NCI-H748 treated with DMSO at 0.1 percent for 48 hours (cell line): ENCODE measurements around the gene DMXL1.
"Not testable (repeated sequence)": the region's sequence is repeated elsewhere in the genome, so short reads cannot be mapped to it uniquely, and the experiment has no call there.

Source experiments
- DNase-seq: peaks from one replicate; lab custom pipeline; 2025; lab: John Stamatoyannopoulos, UW

Gene DMXL1

DNA sequence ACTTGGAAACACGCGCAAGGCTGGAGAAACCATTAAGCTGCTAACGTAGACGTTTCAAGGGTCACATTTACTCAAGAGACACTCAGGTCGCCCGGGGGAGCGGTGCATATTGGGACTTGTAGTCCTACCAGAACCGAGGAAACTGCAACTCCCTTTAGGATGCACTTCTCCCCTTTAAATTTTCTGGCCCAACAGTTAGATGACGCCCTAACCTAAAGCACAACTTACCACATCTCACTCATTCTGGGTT is 384 bp upstream of the DMXL1 start:
- DNase-seq: no peak

DNA sequence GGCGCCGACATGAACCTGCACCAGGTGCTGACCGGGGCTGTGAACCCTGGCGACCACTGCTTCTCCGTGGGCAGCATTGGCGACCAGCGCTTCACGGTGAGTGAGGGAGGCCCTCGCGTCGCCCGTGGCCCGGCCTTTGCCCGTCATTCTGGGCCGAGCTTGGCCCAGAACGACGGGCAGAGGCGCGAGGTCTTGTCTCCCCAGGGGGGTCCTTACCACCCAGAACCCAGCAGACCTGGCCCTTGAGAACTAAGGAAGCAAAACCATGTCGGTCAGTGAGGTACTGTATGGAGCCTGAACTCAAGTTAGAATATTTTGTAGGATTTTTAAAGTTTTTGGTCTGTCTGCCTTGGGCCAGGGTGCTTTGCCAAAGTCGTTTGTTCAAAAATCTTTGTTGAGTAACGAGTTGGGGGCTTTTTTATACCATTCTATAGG is 691 bp downstream of the DMXL1 start:
- DNase-seq: peak; percentile 22

DNA sequence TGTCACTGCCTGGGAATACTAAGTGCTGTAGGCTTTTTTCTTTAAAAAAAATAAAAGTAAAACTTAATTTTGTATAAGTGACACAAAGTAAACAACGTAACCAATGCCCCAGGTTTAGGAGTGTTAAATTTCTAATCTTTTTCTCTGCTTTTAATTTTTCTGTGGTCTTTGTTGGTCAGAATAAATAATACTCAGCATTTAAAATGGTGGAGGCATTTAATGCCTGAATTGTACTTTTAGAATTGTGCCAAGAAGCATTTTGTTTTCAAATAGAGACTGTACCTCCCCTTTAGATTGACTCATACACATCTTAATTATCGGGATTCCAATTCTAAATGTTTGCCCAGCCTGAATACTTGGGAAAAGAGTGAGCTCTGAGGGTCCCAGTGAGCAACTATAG is 1.6 kb downstream of the DMXL1 start:
- no peak for DNase-seq

DNA sequence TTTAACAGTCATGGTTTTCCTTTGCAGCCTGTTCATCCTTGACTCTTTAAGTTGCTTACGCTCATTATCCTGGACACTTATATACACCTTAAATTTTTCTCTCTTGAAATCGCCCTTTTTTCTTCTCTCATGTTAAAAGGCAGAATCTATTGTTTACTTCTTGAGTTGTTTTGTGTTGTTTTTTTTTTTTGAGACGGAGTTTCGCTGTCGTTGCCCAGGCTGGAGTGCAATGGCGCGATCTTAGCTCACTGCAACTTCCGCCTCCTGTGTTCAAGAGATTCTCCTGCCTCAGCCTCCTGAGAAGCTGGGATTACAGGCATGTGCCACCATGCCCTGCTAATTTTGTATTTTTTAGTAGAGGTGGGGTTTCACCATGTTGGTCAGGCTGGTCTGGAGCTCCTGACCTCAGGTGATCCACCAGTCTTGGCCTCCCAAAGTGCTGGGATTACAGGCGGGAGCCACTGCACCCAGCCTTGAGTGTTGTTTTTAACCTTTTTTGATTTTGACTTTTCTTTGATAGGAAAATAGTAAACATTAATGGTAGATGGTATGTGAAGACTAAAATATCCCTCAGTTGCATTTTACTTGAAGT is 3.0 kb downstream of the DMXL1 start:
- not testable (repeated sequence) for DNase-seq

DNA sequence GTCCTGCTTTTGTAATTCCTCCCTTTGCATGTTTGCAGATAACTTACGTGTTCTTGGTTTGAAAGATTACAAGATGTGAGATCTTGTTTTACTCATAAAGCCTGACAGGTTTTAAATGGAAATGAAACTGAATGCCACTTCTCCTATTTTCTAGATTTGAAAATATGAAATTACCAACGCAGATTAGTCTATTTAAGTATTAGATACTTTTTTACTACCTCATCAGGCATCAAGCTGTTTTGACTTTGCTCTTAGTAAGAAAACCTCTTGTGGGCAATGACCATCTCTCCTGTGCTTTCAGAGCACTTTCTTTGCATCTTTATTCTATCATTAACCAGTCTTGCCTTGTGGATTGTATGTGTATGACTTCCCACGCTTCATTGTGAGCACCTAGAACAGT is 3.5 kb downstream of the DMXL1 start:
- DNase-seq: no peak

- DNase-seq: not testable (repeated sequence)
These were observed 4.4 kb downstream of the DMXL1 start for GRCh38 chr5:119075269-119075668.

DNA sequence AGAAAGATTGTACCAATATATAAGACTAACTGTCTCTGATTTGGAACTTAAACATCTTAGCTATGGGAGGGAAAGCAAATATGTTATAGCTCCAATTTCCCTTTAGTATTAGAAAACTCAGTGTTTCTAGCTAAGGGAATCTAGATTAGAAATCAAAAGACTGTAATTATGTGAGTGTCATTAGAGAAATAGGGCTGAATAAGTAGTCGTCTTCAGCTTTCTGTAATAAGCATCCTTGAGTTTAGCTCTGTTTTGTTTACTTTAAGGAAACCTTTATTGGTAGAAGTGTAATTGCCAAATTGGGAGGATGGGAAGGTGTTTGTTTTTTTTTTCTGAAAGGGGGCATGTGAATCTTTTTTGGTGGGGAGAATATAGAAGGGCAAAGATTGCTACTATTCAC is 5.2 kb downstream of the DMXL1 start:
- no peak for DNase-seq

GRCh38 chr5:119077444-119077843 is 6.6 kb downstream of the DMXL1 start:
- no peak for DNase-seq

DNA sequence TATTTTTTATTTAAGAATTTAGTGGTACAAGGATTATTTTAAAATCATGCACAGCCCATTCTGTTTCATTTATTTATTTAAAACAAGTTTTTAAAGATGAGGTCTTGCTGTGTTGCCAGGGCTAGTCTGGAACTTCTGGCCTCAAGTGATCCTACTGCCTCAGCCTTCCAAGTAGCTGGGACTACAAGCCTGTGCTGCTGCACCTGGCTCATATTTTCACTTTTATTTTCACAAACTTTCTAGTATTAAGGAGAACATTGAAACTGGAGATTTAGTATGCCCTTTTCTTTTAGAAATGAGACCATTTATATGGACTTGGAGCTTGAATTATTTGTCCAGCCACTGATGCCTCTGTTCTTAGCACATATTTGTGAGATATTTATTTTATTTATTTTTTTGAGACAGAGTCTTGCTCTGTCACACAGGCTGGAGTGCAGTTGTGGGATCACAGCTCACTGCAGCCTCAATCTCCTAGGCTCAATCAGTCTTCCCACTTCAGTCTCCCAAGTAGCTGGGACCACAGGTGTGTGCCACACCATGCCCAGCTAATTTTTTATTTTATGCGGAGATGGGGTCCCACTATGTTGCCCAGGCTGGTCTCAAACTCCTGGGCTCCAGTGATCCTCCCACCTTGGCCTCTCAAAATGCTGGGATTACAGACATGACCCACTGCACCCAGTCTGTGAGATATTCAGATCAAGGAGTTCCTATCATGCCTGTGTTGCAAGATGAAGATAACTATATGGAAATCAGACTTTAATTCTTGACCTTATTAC is 7.4 kb downstream of the DMXL1 start:
- DNase-seq: no peak

DNA sequence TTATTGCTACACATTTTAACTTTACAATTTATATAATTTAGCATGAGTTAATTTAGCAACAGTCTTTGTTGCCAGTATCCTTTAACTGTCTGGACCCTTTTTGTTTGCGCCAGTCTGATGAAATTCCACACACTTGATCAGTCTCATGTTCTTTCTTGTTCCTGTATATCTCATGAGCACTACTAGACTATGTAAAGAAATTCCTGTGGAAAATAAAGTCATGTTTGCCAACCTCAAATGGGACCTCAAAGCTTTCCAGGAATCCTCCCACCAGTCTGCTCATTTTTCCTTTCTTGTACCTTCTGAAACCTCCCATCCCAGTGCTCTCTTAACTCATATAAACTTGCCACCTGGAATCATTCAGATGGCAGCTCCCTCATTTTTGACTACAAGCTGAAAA is 8.0 kb downstream of the DMXL1 start:
- no peak for DNase-seq

DNA sequence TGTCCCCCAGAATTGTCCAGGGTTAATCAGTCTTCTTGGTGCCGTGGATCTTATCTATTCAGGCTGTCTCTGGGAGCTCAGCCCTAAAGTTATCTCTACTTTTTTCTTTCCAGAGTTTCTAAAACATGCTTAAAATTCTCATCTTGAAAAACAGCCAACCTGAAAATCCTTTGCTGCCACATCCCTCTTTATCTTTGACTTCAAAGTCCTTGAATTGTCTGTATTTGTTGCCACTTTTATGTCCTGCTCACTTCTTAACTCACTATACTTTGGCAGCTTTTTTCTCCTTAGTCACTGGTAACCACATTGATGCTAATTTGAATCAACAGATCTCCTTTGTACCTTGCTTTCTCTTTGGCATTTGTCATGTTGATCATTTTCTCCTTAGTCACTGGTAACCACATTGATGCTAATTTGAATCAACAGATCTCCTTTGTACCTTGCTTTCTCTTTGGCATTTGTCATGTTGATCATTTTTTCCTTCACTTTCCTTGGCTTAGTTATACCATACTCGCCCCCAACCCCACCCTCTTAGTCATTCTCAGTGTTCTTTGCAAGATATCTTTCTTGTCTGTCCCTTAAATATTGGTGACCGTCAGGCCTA is 8.5 kb downstream of the DMXL1 start:
- DNase-seq: no peak

GRCh38 chr5:119080936-119081335 is 10.0 kb downstream of the DMXL1 start:
- DNase-seq: no peak

- DNase-seq: no peak
These were observed 11.8 kb downstream of the DMXL1 start for GRCh38 chr5:119082691-119083090.

DNA sequence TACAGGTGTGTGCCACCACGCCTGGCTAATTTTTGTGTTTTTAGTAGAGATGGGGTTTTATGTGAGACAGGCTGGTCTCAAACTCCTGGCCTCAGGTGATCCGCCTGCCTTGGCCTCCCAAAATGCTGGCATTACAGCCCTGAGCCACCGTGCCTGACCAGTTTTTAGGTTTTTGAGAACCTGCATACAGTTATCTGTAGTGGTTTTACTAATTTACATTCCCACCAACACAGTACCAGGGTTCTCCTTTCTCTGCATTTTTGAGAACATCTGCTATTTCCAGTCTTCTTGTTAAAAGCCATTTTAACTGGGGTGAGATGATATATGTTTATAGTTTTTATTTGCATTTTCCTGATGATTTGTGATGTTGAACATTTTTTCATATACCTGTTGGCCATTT is 12.8 kb downstream of the DMXL1 start:
- DNase-seq: no peak

GRCh38 chr5:119088438-119088837 is 17.6 kb downstream of the DMXL1 start:
- no peak for DNase-seq

DNA sequence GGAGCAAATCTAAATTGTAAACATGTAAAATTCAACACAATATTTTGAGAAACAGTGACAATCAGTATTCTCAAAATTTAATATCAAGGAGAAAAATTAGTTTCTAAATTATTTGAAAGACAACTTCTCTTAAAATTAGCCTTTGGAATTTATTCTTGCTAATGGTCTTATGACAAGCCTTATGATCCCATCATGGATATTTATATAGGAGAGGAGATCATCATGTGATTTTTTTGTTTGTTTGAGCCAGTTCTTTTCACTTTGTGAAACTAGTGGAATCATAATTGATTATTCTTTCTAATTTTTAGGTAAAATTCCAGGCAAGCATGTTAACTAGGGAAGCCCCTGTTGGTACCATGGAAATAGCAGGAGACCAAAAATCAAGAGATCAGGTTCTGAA is 24.7 kb downstream of the DMXL1 start:
- DNase-seq: no peak

DNA sequence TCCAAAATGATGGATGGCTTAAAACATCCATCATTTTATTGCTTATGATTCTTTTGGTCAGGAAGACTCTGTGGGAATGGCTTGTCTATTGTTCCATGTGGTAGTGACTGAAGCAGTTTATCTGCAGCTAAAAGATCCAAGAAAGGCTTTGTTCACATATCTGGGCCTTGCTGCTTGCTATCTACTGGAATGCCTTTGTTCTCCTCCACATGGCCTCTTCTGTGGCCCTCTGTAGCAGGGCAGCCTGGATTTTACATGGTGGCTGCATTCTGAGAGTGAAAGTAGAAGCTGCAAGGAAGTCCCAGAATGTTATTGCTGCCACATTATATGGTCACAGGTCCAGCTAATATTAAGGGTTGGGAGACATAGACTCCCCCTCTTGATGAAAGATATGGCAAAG is 35.1 kb downstream of the DMXL1 start:
- DNase-seq: no peak

DNA sequence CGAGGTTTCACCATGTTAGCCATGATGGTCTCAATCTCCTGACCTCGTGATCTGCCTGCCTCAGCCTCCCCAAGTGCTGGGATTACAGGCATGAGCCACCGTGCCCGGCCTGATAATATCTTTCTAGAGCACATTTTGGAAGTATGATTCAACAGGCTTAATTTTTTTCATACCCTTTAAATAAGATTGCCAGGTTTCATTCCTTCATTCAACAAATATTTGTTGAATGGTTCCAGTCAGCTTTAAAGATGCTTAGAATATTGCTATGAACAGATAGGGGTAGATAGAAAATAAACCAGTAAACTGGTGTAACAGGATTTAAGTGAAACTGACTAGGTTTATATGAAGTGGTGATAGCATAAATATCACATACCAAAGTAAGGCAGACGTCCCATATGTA is 41.3 kb downstream of the DMXL1 start:
- DNase-seq: no peak

- DNase-seq: no peak
These were observed 46.4 kb downstream of the DMXL1 start for GRCh38 chr5:119117237-119117636.

GRCh38 chr5:119118000-119118399 is 47.1 kb downstream of the DMXL1 start:
- no peak for DNase-seq

DNA sequence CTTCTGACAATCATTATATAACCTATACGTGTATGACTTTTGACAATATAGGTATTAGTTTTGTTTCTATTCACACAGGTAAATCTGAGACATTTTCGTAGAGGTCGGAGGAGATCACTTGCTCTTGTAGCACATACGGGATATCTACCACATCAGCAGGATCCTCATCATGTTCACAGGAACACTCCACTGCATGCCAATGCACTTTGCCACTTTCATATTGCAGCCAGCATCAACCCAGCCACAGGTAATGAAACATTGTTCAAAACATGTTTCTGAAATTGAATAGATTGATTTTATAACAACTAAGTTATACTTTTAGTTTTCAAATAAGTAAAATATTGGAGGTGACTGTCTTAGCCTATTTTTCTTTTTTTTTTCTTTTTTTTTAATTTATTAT is 50.0 kb downstream of the DMXL1 start:
- no peak for DNase-seq

GRCh38 chr5:119122474-119122873 is 51.6 kb downstream of the DMXL1 start:
- not testable (repeated sequence) for DNase-seq

DNA sequence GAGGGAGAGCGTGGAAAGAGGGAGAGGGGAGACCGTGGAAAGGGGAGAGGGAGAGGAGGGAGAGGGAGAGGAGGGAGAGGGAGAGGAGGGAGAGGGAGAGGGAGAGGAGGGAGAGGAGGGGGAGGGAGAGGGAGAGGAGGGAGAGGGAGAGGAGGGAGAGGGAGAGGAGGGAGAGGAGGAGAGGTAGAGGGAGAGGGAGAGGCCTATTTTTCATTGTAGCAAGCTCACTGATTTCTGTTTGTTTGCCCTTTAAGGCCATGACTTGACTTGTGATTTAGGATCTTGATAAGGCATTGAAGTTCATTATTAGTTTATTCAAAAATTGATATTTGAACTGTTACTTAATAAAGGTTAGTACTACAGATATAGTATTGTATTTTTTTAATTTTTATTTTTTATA is 52.4 kb downstream of the DMXL1 start:
- DNase-seq: no peak

GRCh38 chr5:119129770-119130169 is 58.9 kb downstream of the DMXL1 start:
- DNase-seq: no peak
